Ovary (tissue), 3 donors: ENCODE measurements around the gene WIPF1.

ENCODE experiments used
- POLR2A ChIP-seq: fragments of 450-650 bp; IDR thresholded peaks from one replicate; pipeline ENCODE4 v1.6.1; 2017; ENCODE audit warnings: antibody characterized with exemption, mild to moderate bottlenecking, moderate library complexity
- TF ChIP-seq, protein P1 (sequence below), 3 donors: fragments of 450-650 bp in 2 of 3; fragments of 200-600 bp in 1 of 3; IDR thresholded peaks; one replicate each; pipeline versions ENCODE4 v1.5.1 to v1.8.0; 2016 to 2022; ENCODE audit warnings: antibody characterized with exemption in 3 of 3, mild to moderate bottlenecking in 1 of 3
- donor health status: DM: no; HTN: no; CAD: no.

DNA sequence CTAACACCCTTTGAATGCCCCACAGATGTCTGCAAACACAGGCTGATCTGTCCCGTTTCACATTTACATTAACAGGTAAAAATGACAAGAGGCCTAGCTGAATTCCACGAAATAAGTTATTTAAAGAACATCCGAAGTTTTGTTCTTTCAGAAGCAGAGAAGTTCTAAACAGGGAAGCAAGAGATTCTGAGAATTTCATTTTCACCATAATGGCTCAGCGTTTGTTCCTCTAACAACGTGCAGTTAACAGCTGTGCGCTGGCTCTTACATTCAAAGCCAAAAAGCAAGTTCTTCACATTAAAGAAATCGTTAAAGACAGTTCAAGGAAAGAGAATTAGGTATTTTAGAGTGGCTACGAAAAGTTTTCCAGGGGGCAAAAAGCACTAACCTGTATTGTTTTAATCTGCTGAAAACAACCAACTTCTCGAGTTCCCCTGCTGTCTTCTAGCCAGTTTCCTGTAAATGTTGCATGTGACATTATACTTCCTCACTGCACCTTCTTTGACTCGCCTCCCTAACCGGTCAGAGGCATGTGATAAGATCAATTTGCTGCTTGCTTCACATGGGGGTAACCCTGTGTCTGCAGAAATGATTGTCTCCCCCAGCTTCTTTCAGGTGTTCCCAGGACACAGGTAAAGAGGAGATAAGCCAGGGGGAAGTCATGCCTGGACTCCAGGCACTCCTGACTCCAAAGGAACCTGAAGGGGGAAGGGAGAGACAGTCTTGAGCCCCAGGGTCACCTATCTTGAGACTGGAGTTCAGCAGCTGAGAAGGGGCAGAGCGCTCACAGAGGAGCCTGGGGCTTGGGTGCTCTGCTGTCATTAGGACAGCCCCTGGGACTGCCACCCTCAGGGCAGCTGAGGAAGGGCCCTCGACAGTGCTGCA lies 36.8 kb upstream of the WIPF1 start:
- TF ChIP-seq POLR2A = no peak
- TF ChIP-seq, protein P1, sequence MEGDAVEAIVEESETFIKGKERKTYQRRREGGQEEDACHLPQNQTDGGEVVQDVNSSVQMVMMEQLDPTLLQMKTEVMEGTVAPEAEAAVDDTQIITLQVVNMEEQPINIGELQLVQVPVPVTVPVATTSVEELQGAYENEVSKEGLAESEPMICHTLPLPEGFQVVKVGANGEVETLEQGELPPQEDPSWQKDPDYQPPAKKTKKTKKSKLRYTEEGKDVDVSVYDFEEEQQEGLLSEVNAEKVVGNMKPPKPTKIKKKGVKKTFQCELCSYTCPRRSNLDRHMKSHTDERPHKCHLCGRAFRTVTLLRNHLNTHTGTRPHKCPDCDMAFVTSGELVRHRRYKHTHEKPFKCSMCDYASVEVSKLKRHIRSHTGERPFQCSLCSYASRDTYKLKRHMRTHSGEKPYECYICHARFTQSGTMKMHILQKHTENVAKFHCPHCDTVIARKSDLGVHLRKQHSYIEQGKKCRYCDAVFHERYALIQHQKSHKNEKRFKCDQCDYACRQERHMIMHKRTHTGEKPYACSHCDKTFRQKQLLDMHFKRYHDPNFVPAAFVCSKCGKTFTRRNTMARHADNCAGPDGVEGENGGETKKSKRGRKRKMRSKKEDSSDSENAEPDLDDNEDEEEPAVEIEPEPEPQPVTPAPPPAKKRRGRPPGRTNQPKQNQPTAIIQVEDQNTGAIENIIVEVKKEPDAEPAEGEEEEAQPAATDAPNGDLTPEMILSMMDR (IDR thresholded peaks at IDR 0.05) = no peak
